Body of pancreas (tissue), 4 donors: ENCODE measurements around the gene OR4C11.

ENCODE experiments used
- CTCF ChIP-seq, 7 experiments: fragments of 450-650 bp in 4 of 7; fragments of 200-600 bp in 3 of 7; sonication (generic) in 3 of 7; IDR thresholded peaks; one replicate each; pipeline ENCODE4 v1.5.1; 2016 to 2019; ENCODE audit warnings: antibody characterized with exemption in 7 of 7
- POLR2A ChIP-seq, 3 donors: fragments of 450-650 bp; IDR thresholded peaks; one replicate each; pipeline ENCODE4 v1.6.1; 2016; ENCODE audit warnings: antibody characterized with exemption in 3 of 3, mild to moderate bottlenecking in 2 of 3

- TF ChIP-seq CTCF (IDR thresholded peaks at IDR 0.05) (no peak), POLR2A (IDR thresholded peaks at IDR 0.05) (no peak)
Observed at GRCh38 chr11:55624531-55624930, 17.1 kb upstream of the OR4C11 start.
